ENCODE measurements around the gene UNC79. TPM values are rescaled to one million over a fixed set of nuclear protein-coding genes. Genes with fewer than 3 reads are reported as not detected.

The UNC79 gene
- total RNA-seq, 1 donor from 2014 or later, result not detected

- H3K27ac Mint-ChIP-seq, result no peak overlapping the region
- no peaks in the 10 kb centered on the region for H3K27me3 Mint-ChIP-seq (ENCODE audit: low read depth)
- intact Hi-C loops (cut with micrococcal nuclease), result no loop called here
- no peaks in the 10 kb centered on the region for H3K4me1 Mint-ChIP-seq (ENCODE audit: low read depth)
- DNase-seq (ENCODE audit: low spot score), result no peak
- no peaks in the 10 kb centered on the region for H3K36me3 Mint-ChIP-seq (ENCODE audit: low read depth)
- H3K9me3 Mint-ChIP-seq, result no peaks in the 10 kb centered on the region
- no peak overlapping the region for H3K4me3 Mint-ChIP-seq (ENCODE audit: low read depth)
Observed at GRCh38 chr14:93720076-93720815, 289.5 kb downstream of the UNC79 start.

GRCh38 chr14:93720981-93721483 is 290.3 kb downstream of the UNC79 start:
- no peaks in the 10 kb centered on the region for H3K9me3 Mint-ChIP-seq
- no peaks in the 10 kb centered on the region for H3K36me3 Mint-ChIP-seq (ENCODE audit: low read depth)
- intact Hi-C loops (cut with micrococcal nuclease), result no loop called here
- H3K4me1 Mint-ChIP-seq (ENCODE audit: low read depth), result no peaks in the 10 kb centered on the region
- no peak for DNase-seq (ENCODE audit: low spot score)
- H3K27me3 Mint-ChIP-seq (ENCODE audit: low read depth), result no peaks in the 10 kb centered on the region
- no peak overlapping the region for H3K27ac Mint-ChIP-seq
- H3K4me3 Mint-ChIP-seq (ENCODE audit: low read depth), result no peak overlapping the region

GRCh38 chr14:93723001-93723400 is 292.3 kb downstream of the UNC79 start:
- H3K27ac Mint-ChIP-seq, result no peak overlapping the region
- H3K9me3 Mint-ChIP-seq, result no peaks in the 10 kb centered on the region
- DNase-seq (ENCODE audit: low spot score), result no peak
- intact Hi-C loops (cut with micrococcal nuclease), result no loop called here
- no peak overlapping the region for H3K4me3 Mint-ChIP-seq (ENCODE audit: low read depth)
- H3K4me1 Mint-ChIP-seq (ENCODE audit: low read depth), result no peaks in the 10 kb centered on the region
- H3K36me3 Mint-ChIP-seq (ENCODE audit: low read depth), result no peaks in the 10 kb centered on the region
- H3K27me3 Mint-ChIP-seq (ENCODE audit: low read depth), result no peaks in the 10 kb centered on the region

GRCh38 chr14:93725002-93725582 is 294.4 kb downstream of the UNC79 start:
- no peaks in the 10 kb centered on the region for H3K4me1 Mint-ChIP-seq (ENCODE audit: low read depth)
- H3K27ac Mint-ChIP-seq, result no peak overlapping the region
- no peaks in the 10 kb centered on the region for H3K36me3 Mint-ChIP-seq (ENCODE audit: low read depth)
- no peaks in the 10 kb centered on the region for H3K27me3 Mint-ChIP-seq (ENCODE audit: low read depth)
- intact Hi-C loops (cut with micrococcal nuclease), result no loop called here
- DNase-seq (ENCODE audit: low spot score), result no peak
- no peak overlapping the region for H3K4me3 Mint-ChIP-seq (ENCODE audit: low read depth)
- no peaks in the 10 kb centered on the region for H3K9me3 Mint-ChIP-seq

GRCh38 chr14:93725993-93726392 is 295.3 kb downstream of the UNC79 start:
- no peak overlapping the region for H3K27ac Mint-ChIP-seq
- intact Hi-C loops (cut with micrococcal nuclease), result no loop called here
- H3K36me3 Mint-ChIP-seq (ENCODE audit: low read depth), result no peaks in the 10 kb centered on the region
- H3K4me1 Mint-ChIP-seq (ENCODE audit: low read depth), result no peaks in the 10 kb centered on the region
- no peaks in the 10 kb centered on the region for H3K9me3 Mint-ChIP-seq
- no peak for DNase-seq (ENCODE audit: low spot score)
- H3K27me3 Mint-ChIP-seq (ENCODE audit: low read depth), result no peaks in the 10 kb centered on the region
- H3K4me3 Mint-ChIP-seq (ENCODE audit: low read depth), result no peak overlapping the region

GRCh38 chr14:93727039-93727740 is 296.5 kb downstream of the UNC79 start:
- Mint-ChIP-seq H3K4me1 (ENCODE audit: low read depth) (no peaks in the 10 kb centered on the region), H3K27ac (no peak overlapping the region), H3K9me3 (no peaks in the 10 kb centered on the region), H3K36me3 (ENCODE audit: low read depth) (no peaks in the 10 kb centered on the region), H3K27me3 (ENCODE audit: low read depth) (no peaks in the 10 kb centered on the region), H3K4me3 (ENCODE audit: low read depth) (no peak overlapping the region)
- intact Hi-C loops (cut with micrococcal nuclease), result no loop called here
- no peak for DNase-seq (ENCODE audit: low spot score)

- no peak for DNase-seq (ENCODE audit: low spot score)
- H3K4me3 Mint-ChIP-seq (ENCODE audit: low read depth), result no peak overlapping the region
- H3K36me3 Mint-ChIP-seq (ENCODE audit: low read depth), result no peaks in the 10 kb centered on the region
- intact Hi-C loops (cut with micrococcal nuclease), result no loop called here
- H3K9me3 Mint-ChIP-seq, result no peaks in the 10 kb centered on the region
- H3K27me3 Mint-ChIP-seq (ENCODE audit: low read depth), result no peaks in the 10 kb centered on the region
- no peaks in the 10 kb centered on the region for H3K4me1 Mint-ChIP-seq (ENCODE audit: low read depth)
- no peak overlapping the region for H3K27ac Mint-ChIP-seq
Observed at GRCh38 chr14:93727917-93728650, 297.3 kb downstream of the UNC79 start.

GRCh38 chr14:93728651-93729016 is 297.9 kb downstream of the UNC79 start:
- Mint-ChIP-seq H3K4me3 (ENCODE audit: low read depth) (no peak overlapping the region), H3K4me1 (ENCODE audit: low read depth) (no peaks in the 10 kb centered on the region), H3K27me3 (ENCODE audit: low read depth) (no peaks in the 10 kb centered on the region), H3K9me3 (no peaks in the 10 kb centered on the region), H3K27ac (no peak overlapping the region), H3K36me3 (ENCODE audit: low read depth) (no peaks in the 10 kb centered on the region)
- no peak for DNase-seq (ENCODE audit: low spot score)
- intact Hi-C loops (cut with micrococcal nuclease), result no loop called here

GRCh38 chr14:93729993-93730392 is 299.3 kb downstream of the UNC79 start:
- Mint-ChIP-seq H3K9me3 (no peaks in the 10 kb centered on the region), H3K36me3 (ENCODE audit: low read depth) (no peaks in the 10 kb centered on the region), H3K27me3 (ENCODE audit: low read depth) (no peaks in the 10 kb centered on the region), H3K4me3 (ENCODE audit: low read depth) (no peak overlapping the region), H3K27ac (no peak overlapping the region), H3K4me1 (ENCODE audit: low read depth) (no peaks in the 10 kb centered on the region)
- intact Hi-C loops (cut with micrococcal nuclease), result no loop called here
- no peak for DNase-seq (ENCODE audit: low spot score)

- DNase-seq (ENCODE audit: low spot score), result no peak
- H3K27ac Mint-ChIP-seq, result no peak overlapping the region
- H3K4me3 Mint-ChIP-seq (ENCODE audit: low read depth), result no peak overlapping the region
- H3K36me3 Mint-ChIP-seq (ENCODE audit: low read depth), result no peaks in the 10 kb centered on the region
- no peaks in the 10 kb centered on the region for H3K4me1 Mint-ChIP-seq (ENCODE audit: low read depth)
- peaks cover under 1% of the 10 kb centered on the region for H3K27me3 Mint-ChIP-seq (ENCODE audit: low read depth)
- intact Hi-C loops (cut with micrococcal nuclease), result no loop called here
- H3K9me3 Mint-ChIP-seq, result no peaks in the 10 kb centered on the region
Observed at GRCh38 chr14:93731753-93732152, 301.0 kb downstream of the UNC79 start.

GRCh38 chr14:93732524-93732923 is 301.8 kb downstream of the UNC79 start:
- Mint-ChIP-seq H3K4me1 (ENCODE audit: low read depth) (no peaks in the 10 kb centered on the region), H3K27ac (no peak overlapping the region), H3K4me3 (ENCODE audit: low read depth) (no peak overlapping the region), H3K36me3 (ENCODE audit: low read depth) (no peaks in the 10 kb centered on the region), H3K27me3 (ENCODE audit: low read depth) (peaks cover 2% of the 10 kb centered on the region), H3K9me3 (no peaks in the 10 kb centered on the region)
- intact Hi-C loops (cut with micrococcal nuclease), result no loop called here
- DNase-seq (ENCODE audit: low spot score), result no peak

- Mint-ChIP-seq H3K27ac (no peak overlapping the region), H3K4me3 (ENCODE audit: low read depth) (no peak overlapping the region), H3K4me1 (ENCODE audit: low read depth) (no peaks in the 10 kb centered on the region), H3K27me3 (ENCODE audit: low read depth) (peaks cover 2% of the 10 kb centered on the region), H3K36me3 (ENCODE audit: low read depth) (no peaks in the 10 kb centered on the region), H3K9me3 (no peaks in the 10 kb centered on the region)
- intact Hi-C loops (cut with micrococcal nuclease), result no loop called here
- DNase-seq (ENCODE audit: low spot score), result no peak
Observed at GRCh38 chr14:93733231-93733630, 302.5 kb downstream of the UNC79 start.

Measured in activated T-helper 2 cell treated with anti-CD3 and anti-CD28 coated beads, Interferon-gamma antibody, Interleukin-2, Interleukin-4, amounts not matched to agents 10 μg/mL and 5 μg/mL and 100 μg/mL, durations not matched to agents 14 hours and 24 hours and 36 hours (primary cell).